ENCODE measurements around the gene USP48.

- TF ChIP-seq EP300 (IDR thresholded peaks at IDR 0.05) (no peak), POLR2AphosphoS5 (IDR thresholded peaks at IDR 0.05) (no peak)
These were observed 135.3 kb downstream of the USP48 start for GRCh38 chr1:21647431-21648351.
